Measurements from ENCODE around the gene PMFBP1. TPM values are rescaled to one million over a fixed set of nuclear protein-coding genes. Genes with fewer than 3 reads are reported as not detected.
A peak's percentile ranks its signal among the peaks of the same experiment; 100 is the strongest.

Gene PMFBP1
- polyA plus RNA-seq, 4 donors: 3.0 to 9.2 (median 5.9) TPM

- peak in 3 of 4 donors; percentile 25 to 41 (median 41) for DNase-seq (ENCODE audit: low read depth in 4 of 4, low spot score in 2 of 4)
Measured at GRCh38 chr16:72188541-72188940, 16.6 kb upstream of the PMFBP1 start.

GRCh38 chr16:72187551-72187950, 15.6 kb upstream of the PMFBP1 start:
- DNase-seq (ENCODE audit: low read depth in 4 of 4, low spot score in 2 of 4): no peak

GRCh38 chr16:72182976-72183375, 11.0 kb upstream of the PMFBP1 start:
- no peak for DNase-seq (ENCODE audit: low read depth in 4 of 4, low spot score in 2 of 4)

- DNase-seq (ENCODE audit: low read depth in 4 of 4, low spot score in 2 of 4): no peak
Measured at GRCh38 chr16:72179204-72179970, 7.4 kb upstream of the PMFBP1 start.

- no peak for DNase-seq (ENCODE audit: low read depth in 4 of 4, low spot score in 2 of 4)
Measured at GRCh38 chr16:72174726-72175125, 2.8 kb upstream of the PMFBP1 start.

GRCh38 chr16:72173997-72174396, 2.0 kb upstream of the PMFBP1 start:
- no peak for DNase-seq (ENCODE audit: low read depth in 4 of 4, low spot score in 2 of 4)

- no peak for DNase-seq (ENCODE audit: low read depth in 4 of 4, low spot score in 2 of 4)
Measured at GRCh38 chr16:72171236-72171635, 719 bp downstream of the PMFBP1 start.

- no peak for DNase-seq (ENCODE audit: low read depth in 4 of 4, low spot score in 2 of 4)
Measured at GRCh38 chr16:72169708-72170107, 2.2 kb downstream of the PMFBP1 start.

GRCh38 chr16:72168365-72168764, 3.6 kb downstream of the PMFBP1 start:
- no peak for DNase-seq (ENCODE audit: low read depth in 4 of 4, low spot score in 2 of 4)

- DNase-seq (ENCODE audit: low read depth in 4 of 4, low spot score in 2 of 4): no peak
Measured at GRCh38 chr16:72166954-72167561, 4.9 kb downstream of the PMFBP1 start.

- no peak for DNase-seq (ENCODE audit: low read depth in 4 of 4, low spot score in 2 of 4)
Measured at GRCh38 chr16:72166151-72166550, 5.8 kb downstream of the PMFBP1 start.

- no peak for DNase-seq (ENCODE audit: low read depth in 4 of 4, low spot score in 2 of 4)
Measured at GRCh38 chr16:72164691-72165090, 7.3 kb downstream of the PMFBP1 start.

GRCh38 chr16:72162105-72162692, 9.8 kb downstream of the PMFBP1 start:
- no peak for DNase-seq (ENCODE audit: low read depth in 4 of 4, low spot score in 2 of 4)

- DNase-seq (ENCODE audit: low read depth in 4 of 4, low spot score in 2 of 4): no peak
Measured at GRCh38 chr16:72159801-72160200, 12.2 kb downstream of the PMFBP1 start.

- DNase-seq (ENCODE audit: low read depth in 4 of 4, low spot score in 2 of 4): no peak
Measured at GRCh38 chr16:72159386-72159785, 12.6 kb downstream of the PMFBP1 start.

GRCh38 chr16:72149676-72150464, 22.1 kb downstream of the PMFBP1 start:
- DNase-seq (ENCODE audit: low read depth in 4 of 4, low spot score in 2 of 4): no peak

- no peak for DNase-seq (ENCODE audit: low read depth in 4 of 4, low spot score in 2 of 4)
Measured at GRCh38 chr16:72142476-72142875, 29.5 kb downstream of the PMFBP1 start.

GRCh38 chr16:72139908-72140307, 32.0 kb downstream of the PMFBP1 start:
- no peak for DNase-seq (ENCODE audit: low read depth in 4 of 4, low spot score in 2 of 4)

GRCh38 chr16:72138064-72138572, 33.8 kb downstream of the PMFBP1 start:
- DNase-seq (ENCODE audit: low read depth in 4 of 4, low spot score in 2 of 4): no peak

- no peak for DNase-seq (ENCODE audit: low read depth in 4 of 4, low spot score in 2 of 4)
Measured at GRCh38 chr16:72137380-72138063, 34.4 kb downstream of the PMFBP1 start.

Data from left renal cortex interstitium (tissue), 4 donors.